ENCODE results near the gene ZNF362. TPM values are rescaled to one million over a fixed set of nuclear protein-coding genes. Genes with fewer than 3 reads are reported as not detected.

Gene ZNF362
- total and polyA plus RNA-seq, 8 donors, result 1.3 to 49.8 (median 8.8) TPM

- Histone ChIP-seq H3K9me3 (no peaks in the 10 kb centered on the region), H3K27ac (no peak overlapping the region), H3K4me3 (no peak overlapping the region), H3K4me1 (peaks cover 0 to 31% (median 8%) of the 10 kb centered on the region in 4 donors), H3K27me3 (no peaks in the 10 kb centered on the region), H3K36me3 (peaks cover 26 to 60% (median 58%) of the 10 kb centered on the region in 4 donors)
- 86 to 90% (median 89%) methylated on average over 21 to 30 of the region's 30 CpGs for WGBS, 5 donors
- TF ChIP-seq POLR2AphosphoS5 (IDR thresholded peaks at IDR 0.05) (no peak), POLR2A (IDR thresholded peaks at IDR 0.05) (no peak), CTCF (IDR thresholded peaks at IDR 0.05) (no peak), EP300 (IDR thresholded peaks at IDR 0.05) (no peak)
- no peak for DNase-seq
- intact Hi-C loops (cut with DNase I; ENCODE audit: low total_unique reads), result no loop called here
Observed at GRCh38 chr1:33276573-33277298, 20.4 kb downstream of the ZNF362 start.

- Histone ChIP-seq H3K27me3 (no peaks in the 10 kb centered on the region), H3K4me1 (peaks cover 0 to 22% (median 2%) of the 10 kb centered on the region in 4 donors), H3K36me3 (peaks cover 35 to 69% (median 66%) of the 10 kb centered on the region in 4 donors), H3K27ac (no peak overlapping the region), H3K4me3 (no peak overlapping the region), H3K9me3 (no peaks in the 10 kb centered on the region)
- intact Hi-C loops (cut with DNase I; ENCODE audit: low total_unique reads), result no loop called here
- TF ChIP-seq POLR2A (IDR thresholded peaks at IDR 0.05) (no peak), CTCF (IDR thresholded peaks at IDR 0.05) (no peak), POLR2AphosphoS5 (IDR thresholded peaks at IDR 0.05) (no peak), EP300 (IDR thresholded peaks at IDR 0.05) (no peak)
- 88 to 95% (median 93%) methylated on average over 11 of the region's 11 CpGs for WGBS, 5 donors
- no peak for DNase-seq
Observed at GRCh38 chr1:33277488-33278084, 21.3 kb downstream of the ZNF362 start.

- intact Hi-C loops (cut with DNase I; ENCODE audit: low total_unique reads), result no loop called here
- H3K9me3 ChIP-seq, result no peaks in the 10 kb centered on the region
- H3K36me3 ChIP-seq, result peaks cover 35 to 95% (median 86%) of the 10 kb centered on the region in 4 donors
- WGBS, 5 donors, result 95 to 97% (median 96%) methylated on average over 24 to 29 of the region's 29 CpGs
- TF ChIP-seq POLR2A (IDR thresholded peaks at IDR 0.05) (no peak), EP300 (IDR thresholded peaks at IDR 0.05) (no peak), POLR2AphosphoS5 (IDR thresholded peaks at IDR 0.05) (no peak), CTCF (IDR thresholded peaks at IDR 0.05) (no peak)
- DNase-seq, result no peak
- H3K27ac ChIP-seq, result no peak overlapping the region
- peaks cover 0 to 1% (median 0%) of the 10 kb centered on the region in 4 donors for H3K4me1 ChIP-seq
- H3K27me3 ChIP-seq, result no peaks in the 10 kb centered on the region
- no peak overlapping the region for H3K4me3 ChIP-seq
Observed at GRCh38 chr1:33280091-33280661, 23.9 kb downstream of the ZNF362 start.

GRCh38 chr1:33281554-33282303, 25.4 kb downstream of the ZNF362 start:
- no peak overlapping the region for H3K27ac ChIP-seq
- peaks cover 35 to 94% (median 80%) of the 10 kb centered on the region in 4 donors for H3K36me3 ChIP-seq
- intact Hi-C loops (cut with DNase I; ENCODE audit: low total_unique reads), result no loop called here
- TF ChIP-seq CTCF (IDR thresholded peaks at IDR 0.05) (no peak), POLR2AphosphoS5 (IDR thresholded peaks at IDR 0.05) (no peak)
- no peak overlapping the region for H3K4me3 ChIP-seq
- WGBS, 5 donors, result 92 to 96% (median 93%) methylated on average over 16 to 17 of the region's 17 CpGs
- DNase-seq, result no peak
- H3K27me3 ChIP-seq, result no peaks in the 10 kb centered on the region
- peaks cover 0 to 11% (median 0%) of the 10 kb centered on the region in 4 donors for H3K4me1 ChIP-seq
- H3K9me3 ChIP-seq, result no peaks in the 10 kb centered on the region

Data from stomach (tissue), 9 donors.